ENCODE results near the gene PRDM11.

Gene PRDM11

DNA sequence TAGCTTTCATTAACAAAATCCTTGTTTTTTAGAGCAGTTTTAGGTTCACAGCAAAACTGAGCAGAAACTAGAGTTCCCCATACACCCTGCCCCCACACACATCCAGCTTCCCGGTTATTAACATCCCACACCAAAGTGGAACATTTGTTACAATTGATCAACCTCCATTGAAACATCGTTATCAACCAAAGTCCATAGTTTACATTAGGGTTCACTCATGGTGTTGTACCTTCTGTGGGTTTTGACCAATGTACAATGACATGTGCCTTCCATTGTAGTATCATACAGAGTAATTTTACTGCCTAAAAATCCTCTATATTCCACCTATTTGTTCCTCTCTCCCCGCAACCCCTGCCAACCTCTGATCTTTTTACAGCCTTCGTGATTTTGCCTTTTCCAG is 28.5 kb downstream of the PRDM11 start:
- DNase-seq (ENCODE audit: low read depth), result no peak

DNA sequence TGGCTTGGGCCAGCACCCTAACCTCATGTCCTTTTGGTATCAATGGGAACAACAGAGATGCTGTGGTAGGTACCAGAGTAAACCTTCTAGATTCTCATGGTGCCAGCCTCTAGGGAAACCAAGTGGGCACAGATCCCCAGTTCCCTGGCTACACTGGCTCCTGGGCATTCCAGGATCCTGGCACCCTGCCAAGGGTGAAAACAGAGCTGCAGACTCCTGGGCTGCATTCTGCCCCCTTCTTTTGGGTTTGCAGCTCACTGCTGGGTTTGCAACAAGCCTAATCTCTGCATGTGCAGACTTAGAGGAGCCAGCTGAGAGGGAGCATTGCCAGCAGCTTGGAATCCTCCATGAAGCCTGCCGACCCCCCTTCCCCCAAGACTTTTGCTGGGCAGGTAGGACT is 30.6 kb downstream of the PRDM11 start:
- DNase-seq (ENCODE audit: low read depth), result no peak

DNA sequence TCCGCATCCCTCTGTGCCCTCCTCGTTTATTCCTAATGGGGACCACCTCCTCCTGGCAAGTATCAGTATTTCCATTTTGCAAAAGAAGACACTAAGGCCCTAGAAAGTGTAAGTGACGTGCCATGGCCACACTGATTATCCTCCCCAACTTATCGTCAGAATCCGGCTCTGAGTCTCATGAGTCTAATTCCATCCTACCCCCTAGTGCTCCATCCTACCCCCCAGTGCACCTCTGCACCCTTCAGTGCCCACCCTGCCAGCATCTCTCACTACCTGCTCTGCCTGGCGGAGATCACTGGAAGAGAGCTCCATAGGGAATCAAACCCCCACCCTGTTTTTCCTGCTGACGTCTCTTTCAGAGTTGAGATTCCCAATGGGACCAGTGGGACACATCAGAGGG is 31.8 kb downstream of the PRDM11 start:
- no peak for DNase-seq (ENCODE audit: low read depth)

DNA sequence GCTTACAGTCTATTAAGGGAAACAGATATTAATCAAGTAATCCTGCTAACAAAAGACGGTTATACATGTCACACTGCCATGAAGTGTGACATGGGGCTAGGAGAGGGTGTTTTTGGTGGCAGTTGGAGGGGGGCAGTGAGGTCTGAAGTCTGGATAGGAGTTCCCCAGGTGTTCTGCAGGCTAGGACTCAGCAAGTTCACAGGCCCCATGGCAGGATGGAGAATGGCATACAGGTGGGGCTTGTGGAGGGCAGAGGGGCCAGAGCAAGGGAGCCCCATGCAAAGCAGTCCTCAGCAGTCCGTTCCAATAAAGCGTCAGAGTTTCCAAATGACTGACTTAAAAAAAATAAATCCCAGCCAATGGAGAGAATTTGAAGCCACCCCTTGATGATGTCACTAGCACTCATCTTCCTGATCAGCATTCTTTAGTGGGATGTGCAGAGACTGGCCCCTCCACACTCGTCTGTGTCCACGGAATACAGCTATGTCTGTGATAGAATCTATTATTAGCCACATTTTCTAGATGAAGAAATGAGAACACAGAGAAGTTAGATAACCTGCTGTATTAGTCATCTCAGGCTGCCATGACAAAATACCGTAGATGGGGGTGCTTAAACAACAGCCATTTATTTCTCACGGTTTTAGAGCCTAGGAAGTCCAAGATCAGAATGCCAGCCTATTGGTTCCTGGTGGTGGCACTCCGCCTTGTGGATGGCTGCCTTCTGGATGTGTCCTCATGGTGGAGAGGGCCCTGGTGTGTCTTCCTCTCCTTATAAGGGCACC is 32.6 kb downstream of the PRDM11 start:
- DNase-seq (ENCODE audit: low read depth), result no peak

DNA sequence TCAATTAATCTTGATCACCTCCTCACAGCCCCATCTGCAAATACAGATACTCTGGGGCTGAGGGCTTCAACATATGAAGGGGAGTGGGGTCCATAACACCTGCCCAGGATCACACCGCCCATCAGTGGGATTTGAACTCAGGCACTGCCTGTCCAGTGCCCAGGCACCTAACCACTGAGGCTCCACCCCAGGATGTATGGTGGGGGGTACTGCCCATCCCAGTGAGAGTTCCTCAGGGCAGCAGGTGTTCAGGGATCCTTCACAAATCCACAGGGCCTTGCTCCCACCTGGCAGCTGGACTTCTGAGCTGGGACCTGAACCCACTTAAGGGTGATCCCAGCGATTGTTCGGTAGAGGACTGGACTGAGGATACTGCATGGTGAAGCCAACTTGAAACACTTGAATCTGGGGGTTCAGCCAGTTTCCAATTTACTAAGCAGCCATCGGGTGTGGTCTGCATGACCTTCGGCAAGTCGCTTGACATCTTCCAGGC is 33.3 kb downstream of the PRDM11 start:
- DNase-seq (ENCODE audit: low read depth), result no peak

DNA sequence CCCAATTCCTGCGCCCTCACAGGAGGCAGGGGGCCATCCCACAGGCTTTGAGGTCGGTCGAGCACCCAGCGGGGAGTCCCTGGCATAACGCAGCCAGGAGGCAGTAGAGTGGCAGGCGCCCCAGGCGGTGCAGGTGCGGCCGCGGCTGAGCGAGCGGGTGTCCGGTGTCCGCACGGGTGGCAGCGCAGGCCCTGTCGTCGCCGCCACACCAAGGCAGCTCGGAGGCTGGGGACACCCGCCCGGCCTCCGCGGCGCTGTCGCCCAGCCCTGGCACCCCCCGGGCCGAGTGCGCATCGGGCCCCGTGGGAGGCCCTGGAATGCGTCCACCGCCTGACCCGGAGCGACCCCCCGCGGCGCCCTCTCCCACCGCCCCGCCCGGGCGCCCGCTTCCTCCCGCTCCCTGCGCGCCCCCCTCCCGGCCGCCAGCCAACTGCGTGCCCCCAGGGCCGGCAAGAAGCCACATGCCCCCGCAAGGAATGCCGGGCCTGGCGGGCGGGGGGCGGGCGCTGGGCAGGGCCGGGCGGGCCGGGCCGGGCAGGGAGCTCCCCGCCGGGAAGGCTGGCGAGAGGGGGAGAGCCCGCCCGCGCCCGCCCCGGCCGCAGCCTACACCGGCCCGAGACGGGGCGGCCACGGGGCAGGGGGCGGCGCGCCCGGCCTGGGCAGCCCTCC is 33.9 kb downstream of the PRDM11 start:
- DNase-seq (ENCODE audit: low read depth), result no peak

DNA sequence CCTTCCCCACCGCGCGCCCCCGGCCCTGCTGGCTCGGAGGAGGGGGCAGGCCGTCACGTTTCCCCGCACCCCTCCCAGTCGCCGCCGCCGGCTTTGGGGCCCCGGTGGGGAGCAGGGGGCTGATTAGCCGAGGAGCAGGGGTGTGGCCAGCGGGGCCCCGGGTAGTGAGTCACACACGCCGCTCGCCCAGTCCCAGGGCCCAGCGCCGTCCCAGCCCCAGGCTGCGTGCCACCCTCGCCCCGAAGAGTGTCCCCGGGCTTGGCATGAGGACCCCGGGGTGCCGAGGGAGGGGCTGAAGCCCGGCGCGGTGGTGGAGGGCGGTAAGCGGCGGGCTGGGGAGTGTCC is 34.4 kb downstream of the PRDM11 start:
- no peak for DNase-seq (ENCODE audit: low read depth)

DNA sequence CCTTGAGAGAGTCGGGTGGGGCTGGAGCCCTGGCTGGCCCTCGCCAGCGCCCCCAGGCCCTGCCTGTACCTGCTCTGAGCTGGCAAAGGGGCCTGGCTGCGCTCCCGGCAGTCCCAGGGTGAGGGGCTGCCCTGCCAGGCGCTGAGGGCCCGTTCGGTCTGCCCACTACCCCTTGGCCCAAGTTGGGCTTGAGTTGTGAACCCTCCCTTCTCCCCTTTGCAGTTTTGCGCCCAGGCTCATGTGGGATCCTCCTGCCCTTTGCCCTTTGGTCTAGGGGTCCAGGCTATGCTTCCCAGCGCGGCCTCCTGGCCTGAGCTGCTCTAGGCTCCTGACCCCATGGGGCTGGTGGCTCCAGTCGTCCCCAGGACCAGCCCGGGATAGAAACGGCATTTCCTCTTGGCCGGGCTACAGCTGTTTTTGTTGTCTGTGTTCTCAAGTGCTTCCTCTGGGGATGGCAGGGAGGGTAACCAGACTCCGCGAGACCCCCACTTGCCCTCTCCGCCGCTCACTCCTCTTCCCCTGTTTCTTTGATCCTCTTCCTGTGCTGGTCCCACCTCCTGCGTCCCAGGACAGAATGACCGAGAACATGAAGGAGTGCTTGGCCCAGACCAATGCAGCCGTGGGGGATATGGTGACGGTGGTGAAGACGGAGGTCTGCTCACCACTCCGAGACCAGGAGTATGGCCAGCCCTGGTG is 34.9 kb downstream of the PRDM11 start:
- DNase-seq (ENCODE audit: low read depth), result no peak

DNA sequence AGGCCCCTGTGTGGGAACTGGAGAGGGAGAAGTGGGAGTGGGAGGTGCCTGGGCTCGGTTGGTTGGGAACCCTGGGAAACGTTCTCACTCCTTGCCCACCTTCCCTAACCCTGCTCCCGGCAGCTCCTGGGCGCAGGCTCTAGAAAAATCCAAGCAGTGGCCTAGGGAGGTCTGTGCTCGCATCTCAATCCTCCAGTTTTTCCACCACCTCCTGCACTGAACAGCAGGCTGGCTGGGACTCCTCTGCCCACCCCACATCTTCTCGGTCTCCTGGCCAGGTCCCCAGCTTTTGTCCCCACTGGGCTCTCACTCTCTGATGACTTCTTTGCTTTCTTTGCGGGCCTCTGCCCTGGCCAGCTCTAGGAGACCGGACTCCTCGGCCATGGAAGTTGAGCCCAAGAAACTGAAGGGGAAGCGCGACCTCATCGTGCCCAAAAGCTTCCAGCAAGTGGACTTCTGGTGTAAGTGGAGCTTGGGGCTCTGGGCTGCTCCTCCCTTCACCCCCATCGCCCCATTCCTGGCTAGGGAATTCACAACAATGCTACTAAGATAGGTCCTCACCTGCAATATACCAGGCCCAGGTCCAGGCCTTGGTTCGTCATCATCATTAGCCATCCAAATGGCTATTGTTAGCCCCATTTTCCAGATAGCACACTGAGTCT is 35.6 kb downstream of the PRDM11 start:
- DNase-seq (ENCODE audit: low read depth), result no peak

DNA sequence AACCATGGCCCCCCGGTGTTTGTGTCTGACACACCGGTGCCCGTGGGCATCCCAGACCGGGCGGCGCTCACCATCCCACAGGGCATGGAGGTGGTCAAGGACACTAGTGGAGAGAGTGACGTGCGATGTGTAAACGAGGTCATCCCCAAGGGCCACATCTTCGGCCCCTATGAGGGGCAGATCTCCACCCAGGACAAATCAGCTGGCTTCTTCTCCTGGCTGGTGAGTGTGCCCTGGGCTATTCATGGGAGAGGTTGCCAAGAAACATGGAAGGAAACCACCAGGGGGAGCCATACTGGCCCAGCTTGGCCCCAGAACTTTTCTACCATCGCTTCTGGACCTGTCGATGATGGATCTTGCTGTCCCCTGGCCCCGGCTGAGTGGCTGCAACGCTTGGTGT is 36.5 kb downstream of the PRDM11 start:
- DNase-seq (ENCODE audit: low read depth), result no peak

DNA sequence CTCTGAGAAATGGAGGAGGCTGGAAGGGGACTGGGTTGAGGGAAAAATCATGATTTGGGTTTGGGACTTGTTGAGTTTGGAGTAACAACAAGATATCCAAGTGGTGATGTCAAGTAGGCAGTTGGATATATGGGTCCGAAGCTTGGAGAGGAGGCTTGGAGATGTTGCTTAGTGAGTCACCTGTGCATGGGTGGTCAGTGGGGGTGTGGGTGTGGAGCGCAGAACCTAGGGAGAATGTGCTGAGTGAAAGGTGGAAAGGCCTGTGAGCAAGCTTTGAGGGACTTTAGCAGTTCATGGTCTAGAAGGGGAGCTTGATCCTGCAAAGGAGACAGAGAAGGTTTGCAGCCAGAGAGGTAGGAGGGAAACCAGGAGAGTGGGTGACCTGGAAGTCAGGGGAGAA is 38.2 kb downstream of the PRDM11 start:
- no peak for DNase-seq (ENCODE audit: low read depth)

DNA sequence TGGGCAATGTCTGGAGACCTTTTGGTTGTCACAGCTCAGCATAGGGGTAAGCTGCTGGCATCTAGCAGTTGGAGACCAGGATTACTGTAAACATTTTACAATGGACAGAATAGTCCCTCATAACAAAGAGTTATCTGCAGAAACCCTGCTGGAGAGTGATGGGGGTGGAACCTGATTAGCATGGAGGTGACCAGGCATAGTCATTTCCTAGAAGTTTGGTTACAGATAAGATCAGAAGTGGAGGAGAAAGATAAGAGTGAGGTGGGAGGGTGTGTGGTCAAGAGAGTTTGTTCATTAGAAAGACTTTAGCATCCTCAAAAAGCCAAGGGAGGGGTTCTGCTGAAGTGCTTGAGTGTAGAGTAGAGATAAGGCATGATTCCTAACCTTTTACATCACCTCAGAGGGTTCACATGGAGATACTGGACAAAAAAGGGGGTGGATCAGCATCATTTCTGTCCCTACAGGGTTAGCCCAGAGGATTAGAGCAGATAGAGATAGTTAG is 38.8 kb downstream of the PRDM11 start:
- DNase-seq (ENCODE audit: low read depth), result no peak

DNA sequence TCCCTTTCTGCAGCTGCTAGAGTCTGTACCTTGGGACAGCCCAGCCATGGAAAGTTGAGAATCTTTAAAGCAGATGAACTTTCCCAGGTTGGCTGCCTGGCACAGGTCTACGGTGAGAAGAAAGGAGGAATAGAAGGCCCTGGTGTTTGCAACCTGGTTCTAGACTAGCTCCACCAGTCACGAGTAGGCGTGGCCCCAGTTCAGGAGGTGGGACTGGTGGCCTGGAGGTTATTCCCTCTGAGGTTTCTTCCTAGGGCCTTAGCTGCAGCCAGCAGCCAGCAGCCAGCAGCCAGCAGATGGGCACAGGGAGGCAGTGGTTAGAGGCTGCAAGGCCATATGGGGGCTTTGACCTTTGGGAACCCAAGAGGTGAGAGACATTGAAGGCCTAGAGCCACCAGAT is 40.9 kb downstream of the PRDM11 start:
- DNase-seq (ENCODE audit: low read depth), result no peak

DNA sequence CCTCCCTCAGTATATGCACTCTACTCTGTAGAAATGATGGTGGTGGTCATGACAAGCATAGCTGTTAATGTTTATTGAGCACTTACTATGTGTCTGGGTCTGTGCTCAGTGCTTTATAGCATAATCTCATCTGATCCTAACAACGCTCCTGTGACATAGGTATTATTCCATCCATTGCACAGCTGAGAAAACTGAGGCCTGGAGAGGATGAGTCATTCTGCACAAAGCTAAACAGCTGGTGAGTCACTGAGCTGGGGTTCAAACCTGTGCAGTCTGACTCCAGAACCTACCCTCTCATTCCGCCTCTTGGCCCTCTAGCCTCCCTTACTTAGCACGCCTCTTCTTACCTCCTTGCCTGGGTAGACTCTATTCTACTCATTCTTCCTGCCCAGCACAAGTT is 41.7 kb downstream of the PRDM11 start:
- DNase-seq (ENCODE audit: low read depth), result no peak

DNA sequence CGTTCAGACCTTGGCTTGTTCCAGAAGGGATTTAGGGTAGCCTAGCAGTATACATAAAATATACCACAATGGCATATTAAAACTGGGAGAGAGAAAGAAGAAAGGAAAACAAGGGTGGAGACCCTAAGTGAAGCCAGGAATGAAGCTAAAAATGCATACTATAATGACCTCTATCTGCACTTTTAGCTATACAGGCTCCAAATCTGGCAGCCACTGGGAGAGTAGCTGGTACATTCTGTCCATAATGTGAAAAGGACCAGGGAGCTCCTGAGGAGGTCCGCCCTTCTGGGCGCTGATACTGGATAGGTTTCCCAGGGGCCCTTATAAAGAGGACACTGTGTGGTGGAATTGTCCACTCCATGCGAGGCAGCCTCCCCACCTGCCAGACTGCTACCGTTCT is 42.8 kb downstream of the PRDM11 start:
- DNase-seq (ENCODE audit: low read depth), result no peak

DNA sequence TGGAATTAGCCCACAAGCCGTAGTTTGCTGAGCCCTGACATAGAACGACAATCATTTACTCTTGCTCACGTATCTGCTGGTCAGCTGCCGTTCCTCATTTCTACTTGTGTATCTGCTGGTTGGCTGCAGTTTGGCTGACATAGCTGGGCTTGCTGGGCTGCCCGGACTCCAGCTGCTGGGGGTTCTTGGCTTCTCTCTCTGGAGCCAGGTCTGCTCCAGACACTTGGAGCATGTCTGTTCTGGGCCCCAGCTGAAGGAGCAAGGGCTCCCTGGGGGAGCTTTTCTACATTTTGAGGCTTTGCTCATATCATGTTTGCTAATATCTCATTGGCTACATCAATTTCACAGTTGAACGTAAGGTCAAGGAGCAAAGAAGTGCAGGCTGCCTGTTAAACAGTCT is 47.3 kb downstream of the PRDM11 start:
- no peak for DNase-seq (ENCODE audit: low read depth)

DNA sequence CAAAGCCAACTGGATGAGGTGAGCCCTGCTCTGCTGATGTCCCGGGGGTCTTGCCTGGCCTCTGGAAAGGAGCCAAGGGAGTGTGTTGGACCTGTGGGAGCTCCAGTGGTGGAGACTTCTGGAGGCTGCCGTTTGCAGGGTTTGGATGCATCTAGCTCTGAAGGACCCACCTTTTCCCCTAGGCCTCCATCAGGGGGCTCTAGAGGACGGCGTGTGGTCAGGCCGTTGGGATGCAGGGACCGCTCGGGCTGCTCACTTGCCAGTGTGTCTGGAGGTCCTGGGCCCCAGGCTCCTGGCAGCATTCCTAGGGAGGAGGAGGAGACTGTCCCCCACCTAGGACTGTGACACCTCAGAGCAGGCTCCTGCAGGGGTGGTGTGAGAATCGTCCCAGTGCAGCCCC is 58.3 kb downstream of the PRDM11 start:
- DNase-seq (ENCODE audit: low read depth), result no peak

DNA sequence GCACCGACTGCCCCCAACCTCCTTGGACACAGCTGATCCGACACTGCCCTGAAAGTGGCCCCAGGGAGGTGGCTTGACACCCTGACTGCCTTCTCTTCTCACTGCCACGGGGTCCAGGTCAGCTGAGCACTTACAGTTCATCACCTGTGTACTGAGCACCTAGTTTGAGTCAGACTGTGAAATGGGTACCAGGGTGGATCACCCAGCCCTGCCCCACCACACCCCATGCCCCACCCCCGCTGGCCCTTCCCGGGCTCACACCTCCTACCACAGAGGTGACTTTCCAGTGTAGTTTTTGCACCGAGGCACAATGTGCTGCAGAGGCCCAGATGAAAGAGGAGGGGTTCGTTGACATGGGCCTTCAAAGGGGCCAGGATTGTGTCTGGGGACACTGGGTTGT is 59.5 kb downstream of the PRDM11 start:
- no peak for DNase-seq (ENCODE audit: low read depth)

DNA sequence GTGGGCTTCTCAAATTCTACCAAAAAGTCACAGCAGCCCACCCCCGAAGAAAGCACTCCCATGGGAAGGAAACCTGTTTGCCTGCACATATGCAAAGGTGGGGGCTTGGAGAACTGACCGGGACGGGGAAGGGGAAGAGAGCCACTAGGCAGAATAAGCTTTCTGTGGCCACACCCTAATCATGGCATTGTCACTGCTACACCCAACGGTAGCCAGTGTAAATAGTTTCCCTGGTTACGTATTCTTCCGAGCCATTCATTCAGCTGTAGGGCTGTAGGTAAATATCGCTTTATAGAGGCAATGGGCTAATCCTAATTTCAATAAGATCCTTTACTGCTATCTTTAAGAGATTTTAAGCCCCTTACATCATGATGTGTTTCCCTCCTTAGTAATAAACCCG is 61.7 kb downstream of the PRDM11 start:
- no peak for DNase-seq (ENCODE audit: low read depth)

DNA sequence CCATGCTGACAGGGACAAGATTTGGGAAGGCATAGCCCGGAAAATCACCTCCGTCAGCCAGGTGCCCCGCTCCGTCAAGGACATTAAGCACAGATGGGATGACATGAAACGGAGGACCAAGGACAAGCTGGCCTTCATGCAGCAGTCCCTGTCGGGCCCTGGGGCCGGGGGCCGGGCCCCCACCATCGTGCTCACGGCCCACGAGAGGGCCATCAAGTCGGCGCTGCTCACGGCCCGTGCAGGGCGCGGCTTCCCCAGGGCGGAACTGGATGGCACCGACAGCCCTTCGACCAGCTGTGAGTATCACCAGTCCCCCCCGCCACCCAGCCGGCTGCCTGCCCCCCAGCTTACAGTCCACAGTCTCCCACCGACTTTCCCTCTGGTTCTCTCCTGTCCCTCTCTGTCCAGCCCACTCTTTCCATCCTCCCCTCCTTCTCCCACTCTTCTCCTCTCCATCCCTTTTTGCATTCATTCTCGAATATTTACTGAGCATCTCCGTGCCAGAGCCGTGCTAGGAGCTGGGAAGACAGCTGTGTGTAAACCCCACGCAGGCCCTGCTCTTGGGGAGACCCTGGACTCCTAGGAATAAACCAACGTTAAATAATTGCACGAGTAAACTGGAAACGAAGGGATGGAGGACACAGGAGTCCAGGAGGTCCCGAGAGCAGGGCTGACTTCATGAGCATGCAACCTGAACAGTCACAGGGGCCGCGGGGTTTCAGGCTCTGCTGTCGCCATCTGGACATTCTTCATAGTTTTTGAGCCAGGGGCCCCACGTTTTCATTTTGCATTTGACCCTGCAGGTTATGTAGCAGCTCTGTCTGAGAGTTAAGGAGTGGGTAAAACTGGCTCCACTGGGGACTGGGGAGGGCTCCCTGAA is 62.8 kb downstream of the PRDM11 start:
- no peak for DNase-seq (ENCODE audit: low read depth)

DNA sequence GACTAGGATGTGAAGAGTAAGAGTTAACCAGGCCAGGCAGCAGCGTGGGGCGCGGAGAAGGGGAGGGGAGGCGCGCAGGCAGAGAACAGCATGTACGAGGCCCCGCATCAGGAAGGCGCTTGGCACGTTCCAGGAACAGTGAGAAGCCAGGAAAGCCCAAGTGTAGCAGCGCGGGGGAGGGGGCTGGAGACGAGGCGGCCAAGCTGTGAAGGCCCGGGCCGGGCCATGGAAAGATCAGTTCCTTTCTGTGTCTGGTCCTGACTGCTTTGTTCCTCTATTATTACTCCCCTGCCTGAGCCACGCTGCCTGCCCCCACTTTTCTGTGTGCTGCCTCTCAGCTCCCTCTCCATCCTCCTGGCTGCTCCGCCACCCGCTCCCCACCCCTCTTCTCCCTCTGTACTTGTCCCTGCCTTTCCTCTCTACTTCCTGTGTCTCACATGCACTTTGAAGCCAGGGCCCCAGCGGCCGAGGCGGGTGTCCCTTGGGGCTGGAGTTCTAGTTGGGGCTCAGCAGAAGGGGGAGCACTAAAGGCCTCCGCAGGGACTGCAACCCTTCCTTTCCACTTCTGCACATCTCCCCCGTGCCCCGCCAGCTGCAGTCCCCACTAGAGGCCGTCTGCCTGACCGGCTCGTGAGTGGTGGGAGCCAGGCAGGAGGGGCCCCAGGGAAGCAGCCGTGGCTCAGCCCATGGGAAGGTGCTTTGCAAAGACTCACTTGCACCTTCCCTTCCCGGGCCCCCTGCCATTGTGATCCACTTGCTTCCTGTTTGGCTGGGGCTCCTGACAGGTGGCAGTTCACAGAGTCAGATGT is 63.7 kb downstream of the PRDM11 start:
- no peak for DNase-seq (ENCODE audit: low read depth)

All from activated T-helper 9 cell treated with anti-CD3 and anti-CD28 coated beads, Interleukin-2, amount 50 U/mL, for 16 hours (primary cell).